22Rv1 (cell line): ENCODE data around the gene PROM1.

Experiments
- H3K27ac ChIP-seq: fragments of 450-650 bp; 2 replicates; pipeline ENCODE4 v1.5.1; 2017
- CTCF ChIP-seq: fragments of 450-650 bp; IDR thresholded peaks from 2 replicates; pipeline ENCODE4 v1.5.1; 2017; ENCODE audit warnings: mild to moderate bottlenecking
- ZFX ChIP-seq: fragments of 450-650 bp; IDR thresholded peaks from 2 replicates; pipeline ENCODE4 v1.6.1; 2017; ENCODE audit warnings: antibody characterized with exemption, borderline replicate concordance

Gene PROM1

GRCh38 chr4:16035843-16036242 is 48.0 kb downstream of the PROM1 start:
- TF ChIP-seq ZFX (no peak), CTCF (no peak)
- H3K27ac ChIP-seq, result no peak overlapping the region

GRCh38 chr4:16034010-16034748 is 49.6 kb downstream of the PROM1 start:
- TF ChIP-seq ZFX (no peak), CTCF (no peak)
- H3K27ac ChIP-seq, result peak overlapping the region; percentile 70

GRCh38 chr4:16032396-16032770 is 51.4 kb downstream of the PROM1 start:
- TF ChIP-seq CTCF (no peak), ZFX (no peak)
- H3K27ac ChIP-seq, result no peak overlapping the region

DNA sequence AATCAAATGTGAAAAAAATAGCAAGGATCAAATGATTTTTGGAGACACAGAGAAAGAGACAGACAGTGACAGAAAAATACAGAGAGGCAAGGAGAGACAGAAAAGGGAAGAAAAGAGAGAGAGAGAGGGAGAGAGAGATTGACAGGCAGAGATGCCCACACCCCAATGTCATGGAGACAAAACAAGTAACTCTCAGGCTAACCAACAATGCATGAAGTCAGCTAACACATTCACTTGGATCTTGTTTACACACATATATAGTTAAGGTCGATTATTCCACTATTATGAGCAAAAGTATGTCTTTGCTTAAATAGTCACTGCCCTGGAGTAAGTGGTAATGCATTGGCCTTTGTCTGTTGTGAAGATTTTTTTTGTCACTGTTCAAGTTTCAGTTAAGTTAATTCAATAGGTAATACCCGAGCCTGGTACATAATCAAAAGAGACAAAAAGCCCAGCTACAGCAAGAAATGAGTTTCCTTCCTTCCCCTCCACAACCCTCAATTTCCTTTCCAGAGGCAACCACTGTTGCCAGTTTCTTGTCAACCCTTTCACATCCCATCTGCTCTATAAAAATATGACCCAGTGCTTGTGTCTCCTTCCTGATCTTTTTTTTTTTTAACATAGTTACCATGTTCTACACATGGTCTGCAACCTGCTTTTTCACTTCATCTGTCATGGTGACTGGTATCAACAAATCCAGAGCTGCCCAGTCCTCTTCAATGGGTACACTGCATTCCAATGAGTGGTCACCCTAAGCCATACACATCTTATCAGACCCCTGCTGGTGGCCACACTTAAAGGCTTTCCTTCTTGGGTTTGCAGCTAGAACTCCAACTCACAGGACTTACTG is 52.1 kb downstream of the PROM1 start:
- no peak overlapping the region for H3K27ac ChIP-seq
- no peak for TF ChIP-seq CTCF
- TF ChIP-seq ZFX, result no peak

GRCh38 chr4:16029886-16030285 is 53.9 kb downstream of the PROM1 start:
- no peak overlapping the region for H3K27ac ChIP-seq
- TF ChIP-seq ZFX (no peak), CTCF (no peak)

GRCh38 chr4:16029262-16029661 is 54.6 kb downstream of the PROM1 start:
- no peak overlapping the region for H3K27ac ChIP-seq

More at GRCh38 chr4:16029262-16029661, 54.6 kb downstream of the PROM1 start:
- TF ChIP-seq CTCF (no peak), ZFX (no peak)
